Measurements from ENCODE around the gene CNTN4.

CNTN4 gene

GRCh38 chr3:2148561-2149340 lies 50.1 kb downstream of the CNTN4 start:
- Histone ChIP-seq H3K27me3 (ENCODE audit: insufficient read depth, poor library complexity, severe bottlenecking) (no peaks in the 10 kb centered on the region), H3K4me3 (replicated peaks; ENCODE audit: insufficient read depth, low read length) (no peak overlapping the region), H3K27ac (replicated peaks) (no peak overlapping the region)
- TF ChIP-seq CTCF (IDR thresholded peaks at IDR 0.05; ENCODE audit: insufficient read depth, low read length) (no peak), POLR2AphosphoS5 (IDR thresholded peaks at IDR 0.05; ENCODE audit: low read depth) (no peak), REST (IDR thresholded peaks at IDR 0.05; ENCODE audit: insufficient replicate concordance, low read depth) (no peak), SPI1 (IDR thresholded peaks at IDR 0.05; ENCODE audit: borderline replicate concordance, low read depth) (no peak), GABPA (IDR thresholded peaks at IDR 0.05; ENCODE audit: low read depth) (no peak)
- no peak for DNase-seq (ENCODE audit: low read depth in 1 of 2, low spot score in 1 of 2)

GRCh38 chr3:2153053-2153452 lies 54.4 kb downstream of the CNTN4 start:
- Histone ChIP-seq H3K27me3 (ENCODE audit: insufficient read depth, poor library complexity, severe bottlenecking) (no peaks in the 10 kb centered on the region), H3K27ac (replicated peaks) (no peak overlapping the region), H3K4me3 (replicated peaks; ENCODE audit: insufficient read depth, low read length) (no peak overlapping the region)
- TF ChIP-seq CTCF (IDR thresholded peaks at IDR 0.05; ENCODE audit: insufficient read depth, low read length) (no peak), SPI1 (IDR thresholded peaks at IDR 0.05; ENCODE audit: borderline replicate concordance, low read depth) (no peak), POLR2AphosphoS5 (IDR thresholded peaks at IDR 0.05; ENCODE audit: low read depth) (no peak), REST (IDR thresholded peaks at IDR 0.05; ENCODE audit: insufficient replicate concordance, low read depth) (no peak), GABPA (IDR thresholded peaks at IDR 0.05; ENCODE audit: low read depth) (no peak)
- no peak for DNase-seq (ENCODE audit: low read depth in 1 of 2, low spot score in 1 of 2)

- no peak overlapping the region for H3K27ac ChIP-seq (replicated peaks)
- no peak for TF ChIP-seq POLR2AphosphoS5 (IDR thresholded peaks at IDR 0.05; ENCODE audit: low read depth)
- H3K4me3 ChIP-seq (replicated peaks; ENCODE audit: insufficient read depth, low read length) = no peak overlapping the region
- H3K27me3 ChIP-seq (ENCODE audit: insufficient read depth, poor library complexity, severe bottlenecking) = no peaks in the 10 kb centered on the region
- no peak for DNase-seq (ENCODE audit: low read depth in 1 of 2, low spot score in 1 of 2)
Measured at GRCh38 chr3:2153547-2153946, 54.9 kb downstream of the CNTN4 start.

GRCh38 chr3:2154621-2155020 lies 56.0 kb downstream of the CNTN4 start:
- Histone ChIP-seq H3K27ac (replicated peaks) (no peak overlapping the region), H3K4me3 (replicated peaks; ENCODE audit: insufficient read depth, low read length) (no peak overlapping the region), H3K27me3 (ENCODE audit: insufficient read depth, poor library complexity, severe bottlenecking) (no peaks in the 10 kb centered on the region)
- no peak for DNase-seq (ENCODE audit: low read depth in 1 of 2, low spot score in 1 of 2)
- TF ChIP-seq POLR2AphosphoS5 (IDR thresholded peaks at IDR 0.05; ENCODE audit: low read depth) (no peak), GABPA (IDR thresholded peaks at IDR 0.05; ENCODE audit: low read depth) (no peak), REST (IDR thresholded peaks at IDR 0.05; ENCODE audit: insufficient replicate concordance, low read depth) (no peak), SPI1 (IDR thresholded peaks at IDR 0.05; ENCODE audit: borderline replicate concordance, low read depth) (no peak)
